HG03196 (cell line): ENCODE results near the gene ANGPTL5.
"Not testable (repeated sequence)": the region's sequence is repeated elsewhere in the genome, so short reads cannot be mapped to it uniquely, and the experiment has no call there.

ENCODE experiments used
- ATAC-seq: cut with Tn5 transposase; IDR thresholded peaks from one replicate; pipeline ENCODE4 v1.9.1; 2021; ENCODE audit not compliant: unreplicated experiment

The ANGPTL5 gene

DNA sequence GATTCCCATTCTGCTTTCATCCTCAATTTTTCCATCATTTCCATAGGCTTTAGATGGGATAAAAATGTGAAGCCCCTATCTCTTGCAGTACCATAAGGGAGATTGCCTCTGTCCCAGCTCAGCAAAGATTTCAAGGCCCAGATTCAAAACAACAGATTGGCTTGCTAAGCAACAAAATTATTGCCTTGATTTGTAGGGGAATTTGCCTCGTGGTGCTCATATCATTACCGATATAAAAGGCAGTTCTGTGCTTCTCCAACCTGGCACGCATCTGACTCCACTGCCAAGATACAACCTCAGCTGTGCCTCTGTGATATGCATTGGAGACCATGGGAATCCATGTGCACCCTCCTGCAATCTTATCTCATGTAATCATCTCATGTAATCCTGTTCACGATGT, 26.6 kb downstream of the ANGPTL5 start:
- ATAC-seq = no peak

DNA sequence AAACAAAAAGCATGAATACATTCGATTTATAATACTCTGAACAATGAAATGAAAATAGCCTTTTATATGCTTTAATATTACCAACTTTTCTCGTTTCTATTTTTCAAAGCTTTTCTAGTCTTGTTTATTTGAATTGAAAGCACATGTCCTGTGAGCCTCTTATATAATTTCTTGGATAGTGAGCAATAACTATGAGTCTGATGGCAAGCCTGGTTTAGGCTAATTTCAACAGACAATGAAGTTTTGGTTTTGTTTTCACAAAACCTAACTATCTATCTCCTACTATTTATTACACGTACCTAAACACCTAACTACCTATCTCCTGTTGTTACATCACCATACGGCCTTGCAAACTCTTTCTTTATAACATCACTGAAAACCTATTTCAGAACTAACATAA, 30.7 kb downstream of the ANGPTL5 start:
- no peak for ATAC-seq

DNA sequence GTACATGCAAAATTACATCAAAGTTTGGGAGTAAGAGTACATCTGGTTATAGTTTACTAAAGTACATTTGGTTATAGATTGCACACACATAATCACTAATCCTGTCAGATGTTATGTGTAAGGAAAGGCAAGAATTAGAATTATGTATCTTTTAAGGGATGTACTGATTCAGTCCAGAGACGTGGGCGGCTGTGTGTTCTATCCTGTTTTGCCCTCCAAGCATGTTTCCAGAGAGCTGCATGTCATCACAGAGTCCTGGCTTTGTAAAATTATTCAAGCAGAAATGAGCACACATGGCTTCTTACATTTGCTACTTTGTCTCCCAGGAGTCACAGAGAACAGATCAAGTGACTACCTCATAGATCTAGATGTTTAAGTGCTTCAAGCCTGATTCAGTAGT, 34.7 kb downstream of the ANGPTL5 start:
- no peak for ATAC-seq

DNA sequence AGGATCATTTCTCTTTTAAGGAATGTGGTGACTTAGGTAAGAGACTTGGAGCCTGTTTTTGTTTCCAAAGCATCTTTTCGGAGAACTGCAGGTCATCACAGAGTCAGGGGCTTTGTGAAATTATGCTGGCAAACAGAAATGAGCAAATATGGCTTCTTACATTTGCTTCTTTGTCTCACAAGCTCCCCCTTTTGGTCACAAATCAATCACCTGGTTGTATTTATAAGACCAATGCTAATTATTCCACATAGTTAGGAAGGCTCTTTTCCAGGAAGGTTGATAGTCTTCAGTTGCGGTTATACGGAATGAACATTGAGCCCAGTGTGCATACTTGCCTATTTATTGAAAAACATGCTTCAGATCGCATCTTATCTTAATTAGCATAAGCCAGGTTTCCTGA, 36.1 kb downstream of the ANGPTL5 start:
- no peak for ATAC-seq

DNA sequence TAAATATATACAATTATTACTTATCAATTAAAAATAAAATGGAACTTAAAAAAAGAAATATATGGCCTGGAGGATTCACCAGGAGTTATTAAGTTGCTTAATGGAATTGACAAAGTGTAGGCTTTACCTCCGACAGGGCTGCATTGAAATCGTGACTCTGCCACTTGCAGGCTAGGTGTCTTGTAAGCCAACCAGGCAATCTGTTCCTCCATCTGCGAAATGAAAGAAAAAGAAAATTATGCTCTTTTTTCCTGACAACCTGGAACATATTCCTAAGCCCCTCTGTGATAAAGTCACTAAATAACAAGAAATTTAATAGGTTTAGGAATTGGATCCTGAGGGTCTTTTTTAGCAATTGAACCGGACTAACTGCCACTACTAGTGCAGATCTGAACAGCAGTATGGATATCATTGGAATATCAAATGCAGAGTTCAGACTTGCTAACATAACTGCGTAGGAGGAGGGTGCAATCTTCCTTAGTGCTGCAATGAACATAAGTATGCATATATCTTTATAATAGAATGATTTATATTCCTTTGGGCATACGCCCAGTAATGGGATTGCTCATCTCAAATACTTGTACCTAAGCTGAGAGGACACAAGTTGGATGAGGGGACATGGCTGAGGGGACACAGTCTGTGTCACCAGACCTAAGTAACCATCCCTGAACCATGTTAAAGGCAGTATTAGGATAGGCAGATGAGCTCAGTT, 44.0 kb downstream of the ANGPTL5 start:
- ATAC-seq = no peak

DNA sequence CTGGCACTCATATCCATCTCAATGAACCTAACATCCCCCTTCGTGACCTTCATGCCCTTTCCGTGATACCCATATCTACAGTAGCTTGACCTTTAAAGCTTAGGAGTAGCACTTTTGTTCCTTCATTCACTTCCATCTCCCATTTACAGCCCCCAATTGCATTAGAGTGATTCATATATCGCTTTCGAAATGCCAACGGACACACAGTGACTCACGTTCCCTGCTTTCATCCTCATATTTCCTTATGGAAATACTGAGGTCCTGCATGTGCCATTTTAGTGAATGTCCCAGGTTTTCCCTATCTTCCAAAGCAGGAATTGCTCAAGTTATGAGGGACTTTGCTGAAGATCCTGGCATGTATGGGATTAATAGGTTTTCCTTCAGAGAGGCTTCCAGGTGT, 45.8 kb downstream of the ANGPTL5 start:
- ATAC-seq = no peak

DNA sequence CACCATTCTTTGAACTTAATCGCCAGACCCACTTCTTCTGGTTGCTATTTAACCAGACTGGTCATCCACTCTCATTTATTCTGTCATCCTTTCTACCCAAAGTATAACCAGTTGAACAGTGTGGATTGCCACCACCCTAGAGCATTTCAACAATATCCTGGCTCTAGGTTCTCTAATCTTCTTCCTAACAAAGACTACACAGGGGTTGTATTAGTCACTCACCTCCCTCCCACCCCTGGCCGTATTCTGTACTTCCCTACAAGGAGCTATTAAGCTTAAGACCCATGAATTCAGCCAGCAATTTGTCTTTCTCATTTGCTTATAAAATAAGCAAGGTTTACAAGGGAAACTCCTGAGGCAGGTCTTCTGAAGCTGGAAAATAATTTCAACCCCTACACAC, 48.4 kb downstream of the ANGPTL5 start:
- ATAC-seq = no peak

DNA sequence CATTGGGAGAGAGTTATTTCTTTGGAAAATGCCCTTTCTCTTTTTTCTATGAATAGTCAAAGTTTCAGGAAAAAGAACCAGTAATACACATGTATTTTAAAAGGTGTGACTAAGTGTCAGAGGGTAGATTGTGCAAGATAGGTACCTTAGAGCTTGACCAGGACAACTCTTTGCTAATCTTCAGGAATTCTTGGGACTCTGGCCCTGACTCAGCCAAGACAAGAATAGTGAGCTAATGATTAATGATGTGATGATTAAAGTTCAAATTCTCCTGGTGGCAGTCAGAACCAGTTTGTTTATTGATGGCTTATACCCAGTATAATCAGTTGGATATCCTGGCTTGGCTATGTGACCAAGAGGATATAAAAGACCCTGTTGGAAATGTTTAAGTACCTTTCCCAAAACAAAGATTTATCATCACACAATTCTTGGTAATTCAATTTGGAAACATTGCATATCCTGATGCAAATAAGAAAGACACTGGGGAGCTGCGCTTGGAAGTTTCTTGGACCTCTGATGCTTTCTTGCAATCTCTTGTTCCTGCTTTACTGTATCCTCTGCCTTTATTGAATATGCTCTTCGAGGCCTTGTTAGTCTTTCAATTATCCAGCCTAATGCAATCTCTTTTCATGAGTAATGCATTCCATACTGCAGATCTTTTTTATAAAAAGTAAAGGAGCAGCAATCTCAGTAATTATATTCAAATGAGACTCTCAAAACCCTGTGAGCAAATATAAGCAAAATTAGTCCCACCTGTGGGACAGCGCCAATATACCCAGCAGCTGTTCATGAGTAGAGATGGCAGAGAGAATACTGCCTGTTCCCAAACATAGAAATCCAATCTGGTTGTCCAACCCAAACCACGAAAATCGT, 49.5 kb downstream of the ANGPTL5 start:
- no peak for ATAC-seq

DNA sequence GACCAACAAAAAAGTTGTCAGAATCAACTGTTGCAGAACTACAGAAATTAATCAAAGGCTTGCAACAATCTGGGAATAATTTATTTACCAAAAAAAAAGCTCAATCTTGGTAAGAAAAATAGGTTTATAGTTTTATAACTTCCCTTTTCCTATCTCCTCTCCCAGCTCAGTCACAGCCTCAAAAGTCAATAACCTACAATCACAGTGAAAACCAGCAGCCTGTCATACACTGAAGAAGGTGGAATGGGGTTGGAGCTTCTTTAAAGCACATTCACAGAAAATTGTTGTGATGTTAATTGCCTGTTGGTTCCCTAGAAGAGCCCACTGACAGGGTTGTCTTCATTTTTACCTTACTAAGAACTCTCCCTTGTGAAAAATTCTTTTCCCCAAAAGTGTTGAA, 52.2 kb downstream of the ANGPTL5 start:
- ATAC-seq = no peak

DNA sequence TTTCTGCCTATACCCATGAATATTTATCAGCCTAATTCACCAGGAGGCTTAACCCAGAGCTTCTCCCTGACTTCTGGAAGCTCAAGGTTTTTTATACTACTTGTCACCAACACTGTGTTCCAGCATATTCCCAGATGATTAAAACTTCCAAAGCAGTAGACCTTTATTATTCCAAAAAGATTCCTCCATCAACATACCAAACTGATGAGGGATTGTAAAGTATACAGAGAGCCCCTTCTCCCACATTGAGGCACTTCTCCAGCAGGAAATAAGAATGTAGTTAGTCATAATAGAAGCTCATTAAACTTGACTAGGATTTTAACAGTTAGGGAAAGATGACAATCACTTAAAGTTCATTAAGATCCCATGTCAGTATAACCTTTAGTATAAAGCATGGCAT, 53.0 kb downstream of the ANGPTL5 start:
- ATAC-seq = no peak

DNA sequence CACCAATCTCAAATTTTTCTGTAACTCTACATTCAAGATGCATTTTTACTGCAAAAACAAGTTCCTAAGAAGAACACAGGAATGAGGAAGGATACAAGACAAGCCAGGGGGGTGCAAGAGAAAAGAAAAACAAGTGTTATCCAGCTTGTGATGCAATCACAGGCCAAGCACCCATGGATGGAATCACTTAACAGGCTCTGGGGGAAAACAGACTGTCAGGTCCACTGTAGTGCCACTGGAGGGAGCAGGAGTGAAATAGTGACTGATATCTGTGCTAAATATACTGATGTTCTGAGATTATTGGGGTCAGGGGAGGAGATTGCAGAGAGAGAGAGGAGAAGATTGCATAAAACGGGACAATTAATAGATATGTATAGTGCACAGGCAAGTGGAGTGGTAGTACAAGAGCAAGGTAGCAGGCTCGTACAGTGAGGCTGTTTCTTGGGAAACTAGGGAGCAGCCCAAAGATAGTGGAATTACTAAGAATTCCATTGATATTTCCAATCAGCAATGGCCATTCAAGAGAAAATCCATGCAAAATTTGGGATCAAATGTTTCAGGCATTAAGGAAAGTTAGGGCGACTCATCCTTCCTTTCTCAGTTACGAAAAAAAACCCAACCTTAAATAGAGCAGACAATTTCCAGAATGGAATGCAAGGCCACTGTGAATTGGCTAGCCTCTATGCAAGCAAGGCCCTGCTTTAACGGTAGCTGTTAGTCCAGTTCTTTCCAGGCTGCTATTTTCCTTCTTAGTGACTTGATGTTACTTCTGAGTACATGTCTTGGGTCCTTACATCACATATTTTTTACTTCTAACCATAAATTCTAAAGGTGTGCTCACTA, 53.7 kb downstream of the ANGPTL5 start:
- ATAC-seq = no peak

DNA sequence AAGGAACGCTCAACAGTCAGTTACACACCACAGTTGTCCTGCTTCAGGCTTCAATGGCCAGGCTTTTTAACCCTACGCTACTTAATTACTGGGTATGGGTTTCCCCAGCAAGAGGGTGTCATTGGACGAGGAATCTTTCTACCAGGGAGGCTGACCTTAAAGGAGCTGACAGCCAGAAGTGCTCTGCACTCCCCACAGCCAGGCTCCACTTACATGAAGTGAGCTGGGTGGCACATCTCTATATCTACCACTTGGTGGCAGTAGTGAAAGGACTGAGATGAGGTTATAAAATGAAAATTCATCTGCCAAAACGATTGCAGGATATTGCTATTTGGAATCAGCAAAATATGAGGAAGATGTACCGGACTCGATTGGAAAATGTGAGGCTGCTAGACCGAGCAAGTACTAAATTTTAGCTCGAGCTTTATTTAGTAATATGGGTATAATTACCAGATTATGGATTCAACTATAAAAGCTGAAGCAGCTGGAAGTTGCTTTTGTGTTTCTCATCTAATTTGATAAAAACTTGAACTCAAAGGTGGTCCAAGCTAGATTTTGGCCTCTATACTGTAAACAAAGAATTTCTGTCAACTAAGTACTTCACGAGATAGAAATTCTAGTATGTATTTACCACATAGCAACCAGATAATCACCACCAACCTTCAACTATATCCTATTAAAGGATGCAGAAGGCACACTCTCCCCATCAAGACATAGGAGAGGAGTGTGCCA, 55.5 kb downstream of the ANGPTL5 start:
- ATAC-seq = peak; percentile 83

DNA sequence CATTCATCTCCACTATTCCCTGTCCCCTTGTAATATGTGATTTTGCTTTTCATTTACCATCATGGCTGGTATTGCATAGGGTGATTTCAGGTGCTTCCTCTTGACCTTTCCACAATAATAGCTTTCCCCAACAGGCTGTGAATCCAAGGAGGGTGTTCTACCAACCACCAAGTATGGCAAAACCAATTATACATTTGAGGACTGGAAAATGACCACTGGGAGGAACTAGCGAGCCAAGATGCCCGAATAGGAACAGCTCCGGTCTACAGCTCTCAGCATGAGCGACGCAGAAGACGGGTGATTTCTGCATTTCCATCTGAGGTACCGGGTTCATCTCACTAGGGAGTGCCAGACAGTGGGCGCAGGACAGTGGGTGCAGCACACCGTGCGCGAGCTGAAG, 64.1 kb downstream of the ANGPTL5 start:
- ATAC-seq = not testable (repeated sequence)

DNA sequence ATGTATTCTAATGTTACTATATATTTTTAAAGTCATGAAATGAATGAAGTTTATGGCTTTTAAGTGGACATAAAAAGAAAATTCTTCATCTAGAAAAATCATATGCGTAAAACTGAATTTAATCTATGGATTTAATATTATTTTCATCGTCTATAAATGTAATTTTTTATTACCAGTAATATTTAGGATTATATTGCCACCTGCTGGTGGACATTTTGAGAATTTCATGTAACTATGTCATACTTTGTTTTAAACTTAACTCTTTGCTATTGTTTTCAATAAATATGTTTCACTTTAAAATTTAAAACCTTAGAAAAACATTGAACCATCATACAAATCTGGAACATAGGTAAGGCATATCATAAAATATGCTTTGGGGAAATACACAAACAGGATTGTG, 68.1 kb downstream of the ANGPTL5 start:
- ATAC-seq = no peak

DNA sequence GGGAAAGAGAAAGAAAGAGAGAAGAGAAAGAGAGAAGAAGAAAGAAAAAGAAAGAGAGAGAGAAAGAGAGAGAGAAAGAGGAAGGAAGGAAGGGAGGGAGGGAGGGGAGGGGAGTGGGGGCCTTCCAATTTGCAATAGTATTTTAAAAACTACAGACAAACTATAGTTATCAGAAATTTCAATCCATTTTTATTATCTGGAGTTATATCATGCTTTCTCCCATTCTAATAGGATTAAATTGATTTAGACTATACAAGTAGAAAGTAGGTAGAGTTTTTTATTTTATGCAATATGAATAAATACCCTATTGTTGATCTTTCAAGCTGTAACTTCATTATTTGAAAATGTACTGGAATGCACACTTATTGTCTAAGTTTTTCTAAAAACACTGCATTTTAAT, 71.7 kb downstream of the ANGPTL5 start:
- ATAC-seq = no peak

DNA sequence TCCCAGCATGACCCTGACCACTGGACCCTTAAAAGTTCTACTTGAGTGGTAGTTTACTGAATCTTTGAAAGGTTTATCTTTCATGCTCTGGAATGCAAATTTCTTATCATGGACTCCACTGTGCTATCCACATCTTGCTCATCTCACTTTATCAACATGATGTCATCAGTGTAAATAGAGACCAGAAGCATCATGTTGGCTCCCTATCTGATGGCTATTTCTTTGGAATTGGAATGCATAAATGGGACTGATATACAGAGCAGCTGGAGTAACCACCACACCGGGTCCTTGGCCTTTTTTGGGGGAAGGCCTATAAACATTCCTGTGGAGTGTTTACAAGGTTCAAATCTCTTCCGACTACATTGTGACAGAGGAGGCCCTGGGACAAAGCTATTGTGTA, 75.6 kb downstream of the ANGPTL5 start:
- no peak for ATAC-seq
